Omental fat pad (tissue), 4 donors: Measurements from ENCODE around the gene FMN2. TPM values are rescaled to one million over a fixed set of nuclear protein-coding genes. Genes with fewer than 3 reads are reported as not detected.
"Not testable (repeated sequence)": the region's sequence is repeated elsewhere in the genome, so short reads cannot be mapped to it uniquely, and the experiment has no call there.

Experiments used
- ATAC-seq: fragments of 150-250 bp; one replicate; pipeline ENCODE4 v1.9.1; 2016; ENCODE audit warnings: mild to moderate bottlenecking, moderate library complexity; ENCODE audit not compliant: low FRiP score
- DNase-seq: peaks from one replicate; pipeline ENCODE4 v3.0.0-alpha.2; 2019; ENCODE audit warnings: low spot score
- CTCF ChIP-seq, 3 donors: fragments of 450-650 bp; IDR thresholded peaks; one replicate each; pipeline ENCODE4 v1.5.1; 2016 to 2017; ENCODE audit warnings: antibody characterized with exemption in 3 of 3, mild to moderate bottlenecking in 3 of 3, moderate library complexity in 2 of 3
- total RNA-seq, 4 donors: library from RNA; depleted of rRNA; stranded (reverse); fragments of >200 nt; gene quantifications; one replicate each; pipeline ENCODE4 v1.1.0, GENCODE V29; 2016

FMN2 gene
- total RNA-seq, 4 donors from 2014 or later = 1.2 to 4.3 (median 2.8) TPM

- ATAC-seq (no peak), DNase-seq (no peak)
- no peak for TF ChIP-seq CTCF (IDR thresholded peaks at IDR 0.05)
Observed at GRCh38 chr1:240405751-240406150, 314.1 kb downstream of the FMN2 start.

GRCh38 chr1:240407407-240407806 is 315.7 kb downstream of the FMN2 start:
- DNase-seq = no peak
- no peak for ATAC-seq
- TF ChIP-seq CTCF (IDR thresholded peaks at IDR 0.05) = no peak

GRCh38 chr1:240409615-240410014 is 317.9 kb downstream of the FMN2 start:
- DNase-seq (no peak), ATAC-seq (no peak)
- TF ChIP-seq CTCF (IDR thresholded peaks at IDR 0.05) = no peak

GRCh38 chr1:240413732-240414131 is 322.0 kb downstream of the FMN2 start:
- no peak for TF ChIP-seq CTCF (IDR thresholded peaks at IDR 0.05)
- ATAC-seq (no peak), DNase-seq (no peak)

- ATAC-seq (no peak), DNase-seq (no peak)
- no peak for TF ChIP-seq CTCF (IDR thresholded peaks at IDR 0.05)
Observed at GRCh38 chr1:240414237-240414636, 322.6 kb downstream of the FMN2 start.

- not testable (repeated sequence) for DNase-seq, ATAC-seq
Observed at GRCh38 chr1:240415011-240415410, 323.3 kb downstream of the FMN2 start.

- no peak for DNase-seq
- TF ChIP-seq CTCF (IDR thresholded peaks at IDR 0.05) = no peak
- no peak for ATAC-seq
Observed at GRCh38 chr1:240415532-240415931, 323.8 kb downstream of the FMN2 start.

GRCh38 chr1:240417317-240417716 is 325.6 kb downstream of the FMN2 start:
- ATAC-seq (no peak), DNase-seq (no peak)
- no peak for TF ChIP-seq CTCF (IDR thresholded peaks at IDR 0.05)
